ENCODE data around the gene TNXB.

DNA sequence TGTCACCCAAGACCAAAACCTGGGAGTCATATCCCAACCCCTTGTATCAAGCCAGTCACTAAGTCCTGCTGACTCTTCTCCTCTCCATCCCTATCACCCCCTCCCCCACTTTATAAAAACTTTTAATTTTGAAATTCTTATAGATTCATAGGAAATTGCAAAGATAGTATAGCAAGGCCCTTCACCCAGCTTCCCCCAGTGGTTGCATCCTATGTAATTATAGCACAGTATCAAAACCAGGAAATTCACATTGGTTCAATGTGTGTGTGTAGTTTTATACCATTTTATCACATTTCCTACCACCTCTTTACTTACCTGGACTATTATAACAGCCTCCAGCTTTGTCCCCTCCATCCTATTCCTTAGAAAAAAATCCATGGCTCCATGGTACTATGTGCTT, 48.9 kb upstream of the TNXB start:
- TF ChIP-seq, protein P1, sequence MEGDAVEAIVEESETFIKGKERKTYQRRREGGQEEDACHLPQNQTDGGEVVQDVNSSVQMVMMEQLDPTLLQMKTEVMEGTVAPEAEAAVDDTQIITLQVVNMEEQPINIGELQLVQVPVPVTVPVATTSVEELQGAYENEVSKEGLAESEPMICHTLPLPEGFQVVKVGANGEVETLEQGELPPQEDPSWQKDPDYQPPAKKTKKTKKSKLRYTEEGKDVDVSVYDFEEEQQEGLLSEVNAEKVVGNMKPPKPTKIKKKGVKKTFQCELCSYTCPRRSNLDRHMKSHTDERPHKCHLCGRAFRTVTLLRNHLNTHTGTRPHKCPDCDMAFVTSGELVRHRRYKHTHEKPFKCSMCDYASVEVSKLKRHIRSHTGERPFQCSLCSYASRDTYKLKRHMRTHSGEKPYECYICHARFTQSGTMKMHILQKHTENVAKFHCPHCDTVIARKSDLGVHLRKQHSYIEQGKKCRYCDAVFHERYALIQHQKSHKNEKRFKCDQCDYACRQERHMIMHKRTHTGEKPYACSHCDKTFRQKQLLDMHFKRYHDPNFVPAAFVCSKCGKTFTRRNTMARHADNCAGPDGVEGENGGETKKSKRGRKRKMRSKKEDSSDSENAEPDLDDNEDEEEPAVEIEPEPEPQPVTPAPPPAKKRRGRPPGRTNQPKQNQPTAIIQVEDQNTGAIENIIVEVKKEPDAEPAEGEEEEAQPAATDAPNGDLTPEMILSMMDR (conservative IDR thresholded peaks at IDR 0.05): no peak
- no peak for TF ChIP-seq ZFX (IDR thresholded peaks at IDR 0.05)

Data from C4-2B (cell line).